HG03457 (cell line): Measurements from ENCODE around the gene ZDHHC1.
"Not testable (repeated sequence)": the region's sequence is repeated elsewhere in the genome, so short reads cannot be mapped to it uniquely, and the experiment has no call there.

Experiments
- ATAC-seq: cut with Tn5 transposase; IDR thresholded peaks from one replicate; pipeline ENCODE4 v1.9.1; 2021; ENCODE audit warnings: moderate number of reproducible peaks; ENCODE audit not compliant: unreplicated experiment

Gene ZDHHC1

GRCh38 chr16:67370661-67371060 lies 45.6 kb downstream of the ZDHHC1 start:
- ATAC-seq: no peak

- ATAC-seq: no peak
Measured at GRCh38 chr16:67364600-67365235, 51.6 kb downstream of the ZDHHC1 start.

GRCh38 chr16:67361038-67361437 lies 55.2 kb downstream of the ZDHHC1 start:
- no peak for ATAC-seq

- not testable (repeated sequence) for ATAC-seq
Measured at GRCh38 chr16:67359540-67360269, 56.6 kb downstream of the ZDHHC1 start.

GRCh38 chr16:67357561-67357960 lies 58.7 kb downstream of the ZDHHC1 start:
- ATAC-seq: no peak

- ATAC-seq: no peak
Measured at GRCh38 chr16:67356396-67356795, 59.9 kb downstream of the ZDHHC1 start.

GRCh38 chr16:67352463-67352862 lies 63.8 kb downstream of the ZDHHC1 start:
- not testable (repeated sequence) for ATAC-seq

- ATAC-seq: no peak
Measured at GRCh38 chr16:67350324-67350723, 66.0 kb downstream of the ZDHHC1 start.

GRCh38 chr16:67349172-67349571 lies 67.1 kb downstream of the ZDHHC1 start:
- no peak for ATAC-seq

- ATAC-seq: no peak
Measured at GRCh38 chr16:67346341-67346740, 69.9 kb downstream of the ZDHHC1 start.

GRCh38 chr16:67345401-67345800 lies 70.9 kb downstream of the ZDHHC1 start:
- ATAC-seq: no peak
